Mesenchymal stem cell (in vitro differentiated cells and primary cell): ENCODE measurements around the gene BTBD2.

ENCODE experiments used
- DNase-seq: peaks from one replicate; pipeline ENCODE4 v3.0.0-alpha.2; 2013
- H2AFZ ChIP-seq: one replicate; pipeline ENCODE4 v1.6.1; 2013; ENCODE audit warnings: low read depth, mild to moderate bottlenecking, control low read depth, inconsistent platforms, low read length, moderate library complexity
- H2AK5ac ChIP-seq: 2 replicates; pipeline ENCODE4 v1.6.1; 2013; ENCODE audit warnings: low read length, moderate library complexity, mild to moderate bottlenecking, inconsistent platforms; ENCODE audit not compliant: severe bottlenecking
- H2BK120ac ChIP-seq: one replicate; pipeline ENCODE4 v1.6.1; 2013; ENCODE audit warnings: low read depth, mild to moderate bottlenecking, inconsistent platforms, low read length, moderate library complexity
- H2BK12ac ChIP-seq, 2 experiments: one replicate each; pipeline ENCODE4 v1.6.1; 2013; ENCODE audit warnings: inconsistent platforms in 2 of 2, low read length in 2 of 2, mild to moderate bottlenecking in 2 of 2, moderate library complexity in 2 of 2, control low read depth in 1 of 2
- H2BK15ac ChIP-seq: one replicate; pipeline ENCODE4 v1.6.1; 2013; ENCODE audit warnings: mild to moderate bottlenecking, low read depth, inconsistent platforms; ENCODE audit not compliant: poor library complexity, severe bottlenecking
- H2BK5ac ChIP-seq: 2 replicates; pipeline ENCODE4 v1.6.1; 2013; ENCODE audit warnings: low read depth, mild to moderate bottlenecking, low read length, control low read depth, inconsistent platforms; ENCODE audit not compliant: poor library complexity, severe bottlenecking
- H3K14ac ChIP-seq, 2 experiments: one replicate each; pipeline ENCODE4 v1.6.1; 2013; ENCODE audit warnings: inconsistent platforms in 2 of 2, low read length in 2 of 2, control low read depth in 1 of 2, mild to moderate bottlenecking in 1 of 2, moderate library complexity in 1 of 2
- H3K18ac ChIP-seq, 2 experiments: one replicate each; pipeline ENCODE4 v1.6.1; 2013; ENCODE audit warnings: inconsistent platforms in 2 of 2, low read length in 2 of 2, control low read depth in 1 of 2, low read depth in 1 of 2, mild to moderate bottlenecking in 1 of 2
- H3K23ac ChIP-seq, 2 experiments: one replicate each; pipeline ENCODE4 v1.6.1; 2013; ENCODE audit warnings: inconsistent platforms in 2 of 2, low read length in 2 of 2, mild to moderate bottlenecking in 2 of 2, moderate library complexity in 2 of 2, control low read depth in 1 of 2
- H3K27ac ChIP-seq: 2 replicates; pipeline ENCODE4 v1.5.1; 2013; ENCODE audit warnings: mild to moderate bottlenecking, moderate library complexity, low read length, control low read depth, inconsistent platforms; ENCODE audit not compliant: poor library complexity, severe bottlenecking
- H3K27me3 ChIP-seq, 2 experiments: 2 replicates each; pipeline versions ENCODE4 v1.6.1 to v1.7.0; 2013; ENCODE audit warnings: low read length in 2 of 2, mild to moderate bottlenecking in 2 of 2, moderate library complexity in 2 of 2, control low read depth in 1 of 2, inconsistent platforms in 1 of 2; ENCODE audit not compliant: control insufficient read depth in 1 of 2, insufficient read depth in 1 of 2
- H3K36me3 ChIP-seq, 2 experiments: 2 replicates each; pipeline versions ENCODE4 v1.6.1 to v1.7.0; 2013; ENCODE audit warnings: low read length in 2 of 2, control low read depth in 1 of 2, inconsistent platforms in 1 of 2, low read depth in 1 of 2, mild to moderate bottlenecking in 1 of 2; ENCODE audit not compliant: insufficient read depth in 2 of 2, control insufficient read depth in 1 of 2
- H3K4ac ChIP-seq, 2 experiments: one replicate each; pipeline ENCODE4 v1.6.1; 2013; ENCODE audit warnings: inconsistent platforms in 2 of 2, low read length in 2 of 2, mild to moderate bottlenecking in 2 of 2, moderate library complexity in 2 of 2, control low read depth in 1 of 2, low read depth in 1 of 2
- H3K4me1 ChIP-seq: 2 replicates; pipeline ENCODE4 v1.6.1; 2013; ENCODE audit warnings: low read depth, low read length, control low read depth; ENCODE audit not compliant: control insufficient read depth, insufficient read depth
- H3K4me2 ChIP-seq: 2 replicates; pipeline ENCODE4 v1.6.1; 2013; ENCODE audit warnings: low read length, mild to moderate bottlenecking, inconsistent platforms; ENCODE audit not compliant: poor library complexity, severe bottlenecking
- H3K4me3 ChIP-seq, 2 experiments: 2 replicates each; pipeline versions ENCODE4 v1.5.1 to v1.7.0; 2013; ENCODE audit warnings: low read length in 2 of 2, mild to moderate bottlenecking in 2 of 2, control low read depth in 1 of 2, low read depth in 1 of 2; ENCODE audit not compliant: insufficient read depth in 1 of 2
- H3K79me1 ChIP-seq: replicated peaks from 2 replicates; pipeline ENCODE4 v1.6.1; 2013; ENCODE audit warnings: mild to moderate bottlenecking, control low read depth, low read length, inconsistent platforms; ENCODE audit not compliant: poor library complexity, severe bottlenecking
- H3K9ac ChIP-seq: 2 replicates; pipeline ENCODE4 v1.7.0; 2013; ENCODE audit warnings: mild to moderate bottlenecking, low read length, moderate library complexity
- H3K9me3 ChIP-seq: 2 replicates; pipeline ENCODE4 v1.7.0; 2013; ENCODE audit warnings: mild to moderate bottlenecking, low read length; ENCODE audit not compliant: control insufficient read depth
- H4K8ac ChIP-seq: one replicate; pipeline ENCODE4 v1.6.1; 2013; ENCODE audit warnings: inconsistent platforms, mild to moderate bottlenecking, low read length, moderate library complexity
- H4K91ac ChIP-seq: one replicate; pipeline ENCODE4 v1.6.1; 2013; ENCODE audit warnings: mild to moderate bottlenecking, low read length, inconsistent platforms
- WGBS: methylation state at CpG from one replicate; pipeline ENCODE4 v1.1.7; 2013; ENCODE audit warnings: mixed read lengths; 5-methylcytosine and 5-hydroxymethylcytosine counted together

Gene BTBD2

DNA sequence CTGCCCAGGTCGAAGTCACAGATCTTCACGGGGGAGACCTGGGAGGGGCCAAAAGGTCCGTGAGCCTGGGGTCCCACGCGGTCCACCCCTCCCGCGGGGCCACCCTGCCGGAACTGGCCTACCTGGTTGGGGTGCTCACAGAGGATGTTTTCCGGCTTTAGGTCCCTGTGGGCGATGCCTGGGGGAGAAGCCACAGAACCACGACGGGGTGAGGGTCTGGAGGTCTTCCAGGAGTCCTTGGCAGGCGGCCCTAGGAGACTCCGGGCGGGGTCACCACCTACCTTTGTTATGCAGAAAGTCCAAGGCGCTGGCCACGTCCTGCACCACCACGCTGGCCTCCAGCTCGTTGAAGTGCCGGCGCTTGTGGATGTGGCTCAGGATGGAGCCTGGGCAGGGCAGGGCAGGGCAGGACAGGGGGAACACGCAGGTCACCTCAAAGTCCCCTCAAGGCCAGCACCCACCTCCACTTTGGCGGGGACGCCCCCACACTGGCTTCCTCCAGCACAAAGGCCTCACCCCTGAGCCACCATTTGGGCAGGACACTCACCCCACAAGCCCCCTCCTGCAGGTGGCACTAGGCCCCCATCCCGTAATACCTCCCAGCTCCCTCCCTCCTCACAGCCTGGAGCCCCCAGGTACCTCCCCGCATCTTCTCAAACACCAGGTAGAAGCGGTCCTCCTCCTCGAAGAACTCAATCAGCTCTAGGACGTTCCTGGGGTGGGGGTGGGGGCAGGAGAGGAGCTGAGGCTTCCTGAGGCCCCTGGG is 27.2 kb upstream of the BTBD2 start:
- WGBS = 81% methylated on average over 24 of the region's 29 CpGs
- peaks cover 61% of the 10 kb centered on the region for H3K4me1 ChIP-seq
- H3K23ac ChIP-seq = no peak overlapping the region
- H3K27me3 ChIP-seq = no peaks in the 10 kb centered on the region
- no peak overlapping the region for H2BK120ac ChIP-seq
- peak overlapping the region; percentile 33 for H4K8ac ChIP-seq
- peak overlapping the region; percentile 21 to 47 for H3K4ac ChIP-seq
- no peaks in the 10 kb centered on the region for H3K9me3 ChIP-seq
- H2BK5ac ChIP-seq = peak overlapping the region; percentile 58
- no peak for DNase-seq
- H3K79me1 ChIP-seq = peaks cover 49% of the 10 kb centered on the region
- peak overlapping the region; percentile 78 for H2BK15ac ChIP-seq
- peak overlapping the region in 1 of 2 experiments; percentile 37 for H3K18ac ChIP-seq
- H3K4me2 ChIP-seq = peak overlapping the region; percentile 26
- H3K9ac ChIP-seq = peak overlapping the region; percentile 60
- no peak overlapping the region for H2AFZ ChIP-seq
- H4K91ac ChIP-seq = peak overlapping the region; percentile 78
- H2BK12ac ChIP-seq = peak overlapping the region in 1 of 2 experiments; percentile 38
- H2AK5ac ChIP-seq = peak overlapping the region; percentile 36
- H3K36me3 ChIP-seq = peaks cover 84 to 96% of the 10 kb centered on the region in 2 experiments
- no peak overlapping the region for H3K27ac ChIP-seq
- H3K14ac ChIP-seq = peak overlapping the region in 1 of 2 experiments; percentile 19
- H3K4me3 ChIP-seq = peak overlapping the region in 1 of 2 experiments; percentile 51

GRCh38 chr19:2041683-2042484 is 26.4 kb upstream of the BTBD2 start:
- H3K4me3 ChIP-seq = peak overlapping the region; percentile 40 to 51
- no peaks in the 10 kb centered on the region for H3K9me3 ChIP-seq
- H2AK5ac ChIP-seq = peak overlapping the region; percentile 82
- H3K4ac ChIP-seq = no peak overlapping the region
- H3K14ac ChIP-seq = peak overlapping the region in 1 of 2 experiments; percentile 47
- peak overlapping the region; percentile 44 for H3K4me2 ChIP-seq
- H3K23ac ChIP-seq = peak overlapping the region in 1 of 2 experiments; percentile 26
- H4K8ac ChIP-seq = peak overlapping the region; percentile 71
- no peak overlapping the region for H2BK15ac ChIP-seq
- H2BK12ac ChIP-seq = peak overlapping the region; percentile 12 to 68
- H2BK120ac ChIP-seq = no peak overlapping the region
- 52% methylated on average over 73 of the region's 77 CpGs for WGBS
- H3K79me1 ChIP-seq = peaks cover 45% of the 10 kb centered on the region
- peak overlapping the region; percentile 60 for H3K9ac ChIP-seq
- H3K18ac ChIP-seq = peak overlapping the region in 1 of 2 experiments; percentile 40
- DNase-seq = peak; percentile 87
- H2AFZ ChIP-seq = no peak overlapping the region
- peaks cover 83 to 93% of the 10 kb centered on the region in 2 experiments for H3K36me3 ChIP-seq
- H3K27ac ChIP-seq = no peak overlapping the region
- H4K91ac ChIP-seq = peak overlapping the region; percentile 84
- H3K4me1 ChIP-seq = peaks cover 53% of the 10 kb centered on the region
- no peaks in the 10 kb centered on the region for H3K27me3 ChIP-seq
- H2BK5ac ChIP-seq = peak overlapping the region; percentile 58

DNA sequence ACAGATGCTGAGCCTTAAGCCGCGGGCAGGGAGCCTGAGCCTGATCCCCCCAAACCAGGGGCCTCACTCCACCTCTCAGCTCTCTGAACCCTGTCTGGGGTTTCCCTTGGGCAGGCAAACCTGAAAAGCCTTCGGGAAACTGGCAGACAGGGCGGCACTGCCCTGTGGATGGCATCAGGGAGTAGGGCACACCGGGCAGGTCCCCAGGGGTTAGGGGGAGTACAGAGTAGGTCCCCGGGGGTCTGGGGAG is 25.8 kb upstream of the BTBD2 start:
- no peak overlapping the region for H2BK15ac ChIP-seq
- peak overlapping the region; percentile 44 for H3K4me2 ChIP-seq
- peaks cover 40% of the 10 kb centered on the region for H3K79me1 ChIP-seq
- peak overlapping the region; percentile 4 for H2BK5ac ChIP-seq
- DNase-seq = no peak
- H3K18ac ChIP-seq = peak overlapping the region in 1 of 2 experiments; percentile 40
- peak overlapping the region in 1 of 2 experiments; percentile 47 for H3K14ac ChIP-seq
- H3K4me1 ChIP-seq = peaks cover 49% of the 10 kb centered on the region
- WGBS = 94% methylated on average over 6 of the region's 6 CpGs
- no peak overlapping the region for H3K4ac ChIP-seq
- no peak overlapping the region for H4K8ac ChIP-seq
- peak overlapping the region in 1 of 2 experiments; percentile 25 for H2BK12ac ChIP-seq
- H3K4me3 ChIP-seq = no peak overlapping the region
- peaks cover 78 to 88% of the 10 kb centered on the region in 2 experiments for H3K36me3 ChIP-seq
- no peak overlapping the region for H2BK120ac ChIP-seq
- peak overlapping the region; percentile 84 for H4K91ac ChIP-seq
- H3K9me3 ChIP-seq = no peaks in the 10 kb centered on the region
- H3K9ac ChIP-seq = no peak overlapping the region
- no peaks in the 10 kb centered on the region for H3K27me3 ChIP-seq
- H2AFZ ChIP-seq = no peak overlapping the region
- H3K27ac ChIP-seq = no peak overlapping the region
- H3K23ac ChIP-seq = no peak overlapping the region
- peak overlapping the region; percentile 82 for H2AK5ac ChIP-seq
